Right atrium auricular region (tissue), 2 donors: ENCODE measurements around the gene ARL3. TPM values are rescaled to one million over a fixed set of nuclear protein-coding genes. Genes with fewer than 3 reads are reported as not detected.

Experiments used
- DNase-seq: peaks from one replicate; pipeline ENCODE4 v3.0.0-alpha.2; 2019; ENCODE audit warnings: low spot score
- H3K27ac ChIP-seq, 2 donors: fragments of 200-600 bp; sonication (generic); 1 replicate in 1 of 2; 2 replicates in 1 of 2; pipeline ENCODE4 v1.5.1; 2016 to 2019
- H3K27me3 ChIP-seq, 2 donors: fragments of 200-600 bp; sonication (generic); one replicate each; pipeline versions ENCODE4 v1.5.1 to v1.6.0; 2017 to 2019
- H3K36me3 ChIP-seq: fragments of 200-600 bp; sonication (generic); one replicate; pipeline ENCODE4 v1.5.1; 2016
- H3K4me1 ChIP-seq, 2 donors: fragments of 200-600 bp; sonication (generic); one replicate each; pipeline versions ENCODE4 v1.5.1 to v1.6.0; 2017 to 2019
- H3K4me3 ChIP-seq, 2 donors: fragments of 200-600 bp; sonication (generic); 1 replicate in 1 of 2; 2 replicates in 1 of 2; pipeline ENCODE4 v1.5.1; 2017 to 2019; ENCODE audit warnings: mild to moderate bottlenecking in 1 of 2, moderate library complexity in 1 of 2
- H3K9me3 ChIP-seq, 2 donors: fragments of 200-600 bp; sonication (generic); one replicate each; pipeline ENCODE4 v1.5.1; 2019
- CTCF ChIP-seq, 2 donors: fragments of 200-600 bp; sonication (generic); IDR thresholded peaks; one replicate each; pipeline ENCODE4 v1.5.1; 2019; ENCODE audit warnings: antibody characterized with exemption in 2 of 2
- total RNA-seq, 2 donors: library from RNA; depleted of rRNA; stranded (reverse); fragments of >200 nt; gene quantifications; one replicate each; pipeline ENCODE4 v1.1.0, GENCODE V29; 2016

The ARL3 gene
- total RNA-seq, 2 donors from 2014 or later, result 5.7 to 6.4 TPM

- no peak for DNase-seq
- Histone ChIP-seq H3K4me1 (peaks cover 0 to 90% of the 10 kb centered on the region in 2 donors), H3K9me3 (no peaks in the 10 kb centered on the region)
Observed at GRCh38 chr10:102630663-102631062, 83.5 kb downstream of the ARL3 start.

GRCh38 chr10:102629661-102630614, 84.3 kb downstream of the ARL3 start:
- H3K27me3 ChIP-seq, result no peaks in the 10 kb centered on the region
- H3K4me3 ChIP-seq, result no peak overlapping the region
- no peaks in the 10 kb centered on the region for H3K9me3 ChIP-seq
- no peak for TF ChIP-seq CTCF (IDR thresholded peaks at IDR 0.05)
- H3K4me1 ChIP-seq, result peaks cover 0 to 90% of the 10 kb centered on the region in 2 donors
- peak overlapping the region; percentile 83 to 92 for H3K27ac ChIP-seq
- no peaks in the 10 kb centered on the region for H3K36me3 ChIP-seq
- DNase-seq, result no peak

More at GRCh38 chr10:102630663-102631062, 83.5 kb downstream of the ARL3 start:
- Histone ChIP-seq H3K27me3 (no peaks in the 10 kb centered on the region), H3K27ac (peak overlapping the region in 1 of 2 donors; percentile 5), H3K4me3 (no peak overlapping the region), H3K36me3 (no peaks in the 10 kb centered on the region)
- TF ChIP-seq CTCF (IDR thresholded peaks at IDR 0.05), result no peak

- peak in 1 of 2 donors; percentile 33 for TF ChIP-seq CTCF (IDR thresholded peaks at IDR 0.05)
- Histone ChIP-seq H3K36me3 (no peaks in the 10 kb centered on the region), H3K9me3 (no peaks in the 10 kb centered on the region), H3K27ac (peak overlapping the region; percentile 83 to 92), H3K27me3 (no peaks in the 10 kb centered on the region), H3K4me1 (peaks cover 0 to 79% of the 10 kb centered on the region in 2 donors), H3K4me3 (no peak overlapping the region)
- no peak for DNase-seq
Observed at GRCh38 chr10:102628451-102628911, 85.7 kb downstream of the ARL3 start.

- no peak for DNase-seq
- peak overlapping the region; percentile 83 to 92 for H3K27ac ChIP-seq
- no peaks in the 10 kb centered on the region for H3K36me3 ChIP-seq
- H3K27me3 ChIP-seq, result no peaks in the 10 kb centered on the region
- TF ChIP-seq CTCF (IDR thresholded peaks at IDR 0.05), result no peak
- peaks cover 0 to 72% of the 10 kb centered on the region in 2 donors for H3K4me1 ChIP-seq
- H3K9me3 ChIP-seq, result no peaks in the 10 kb centered on the region
- H3K4me3 ChIP-seq, result no peak overlapping the region
Observed at GRCh38 chr10:102627736-102628293, 86.4 kb downstream of the ARL3 start.

- Histone ChIP-seq H3K9me3 (no peaks in the 10 kb centered on the region), H3K4me3 (no peak overlapping the region), H3K36me3 (no peaks in the 10 kb centered on the region), H3K27ac (peak overlapping the region; percentile 83 to 92), H3K4me1 (peaks cover 0 to 70% of the 10 kb centered on the region in 2 donors), H3K27me3 (no peaks in the 10 kb centered on the region)
- DNase-seq, result no peak
- no peak for TF ChIP-seq CTCF (IDR thresholded peaks at IDR 0.05)
Observed at GRCh38 chr10:102627291-102627735, 86.9 kb downstream of the ARL3 start.
